ENCODE data around the gene C1QTNF8. TPM values are rescaled to one million over a fixed set of nuclear protein-coding genes. Genes with fewer than 3 reads are reported as not detected.

The C1QTNF8 gene
- total and polyA plus RNA-seq, 2 of the 8 experiments (the other 6 are each of a cell fraction or from before 2014, with no cell fraction given), result not detected

DNA sequence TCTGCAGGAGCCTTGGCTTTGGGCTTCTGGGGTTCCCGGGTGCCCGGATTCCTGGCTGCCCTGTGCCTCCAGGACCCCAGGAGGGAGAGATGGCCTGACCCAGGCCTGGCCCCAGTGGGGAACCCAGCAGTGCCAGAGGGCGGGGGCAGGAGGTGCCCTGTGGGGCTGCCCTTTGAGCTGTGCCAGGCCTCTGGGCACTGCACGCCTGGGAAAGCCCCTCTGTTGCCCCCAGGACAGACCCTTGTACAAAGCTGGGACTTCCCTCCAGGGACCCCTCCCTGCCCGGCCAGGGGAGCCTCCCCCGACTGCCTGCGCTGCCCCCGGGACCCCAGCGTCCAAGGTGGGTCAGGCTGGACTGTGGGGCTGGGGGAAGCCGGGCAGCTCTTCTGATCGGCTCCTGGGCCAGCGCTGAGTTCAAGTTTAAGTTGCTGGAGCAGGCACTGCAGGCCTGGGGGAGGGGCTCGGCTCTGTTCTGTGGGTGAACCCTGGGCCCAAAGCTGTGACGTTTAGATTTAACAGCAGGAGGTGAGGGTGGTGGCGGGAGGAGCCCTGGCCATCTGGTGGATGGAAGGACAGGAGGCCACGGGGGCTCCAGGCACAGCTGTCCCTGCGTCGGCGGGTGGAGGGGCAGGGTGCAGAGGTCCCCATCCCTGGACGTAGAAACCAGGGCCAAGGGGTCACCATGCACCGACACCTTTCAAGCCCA is 27.6 kb upstream of the C1QTNF8 start (continued):
- TF ChIP-seq, protein P1, sequence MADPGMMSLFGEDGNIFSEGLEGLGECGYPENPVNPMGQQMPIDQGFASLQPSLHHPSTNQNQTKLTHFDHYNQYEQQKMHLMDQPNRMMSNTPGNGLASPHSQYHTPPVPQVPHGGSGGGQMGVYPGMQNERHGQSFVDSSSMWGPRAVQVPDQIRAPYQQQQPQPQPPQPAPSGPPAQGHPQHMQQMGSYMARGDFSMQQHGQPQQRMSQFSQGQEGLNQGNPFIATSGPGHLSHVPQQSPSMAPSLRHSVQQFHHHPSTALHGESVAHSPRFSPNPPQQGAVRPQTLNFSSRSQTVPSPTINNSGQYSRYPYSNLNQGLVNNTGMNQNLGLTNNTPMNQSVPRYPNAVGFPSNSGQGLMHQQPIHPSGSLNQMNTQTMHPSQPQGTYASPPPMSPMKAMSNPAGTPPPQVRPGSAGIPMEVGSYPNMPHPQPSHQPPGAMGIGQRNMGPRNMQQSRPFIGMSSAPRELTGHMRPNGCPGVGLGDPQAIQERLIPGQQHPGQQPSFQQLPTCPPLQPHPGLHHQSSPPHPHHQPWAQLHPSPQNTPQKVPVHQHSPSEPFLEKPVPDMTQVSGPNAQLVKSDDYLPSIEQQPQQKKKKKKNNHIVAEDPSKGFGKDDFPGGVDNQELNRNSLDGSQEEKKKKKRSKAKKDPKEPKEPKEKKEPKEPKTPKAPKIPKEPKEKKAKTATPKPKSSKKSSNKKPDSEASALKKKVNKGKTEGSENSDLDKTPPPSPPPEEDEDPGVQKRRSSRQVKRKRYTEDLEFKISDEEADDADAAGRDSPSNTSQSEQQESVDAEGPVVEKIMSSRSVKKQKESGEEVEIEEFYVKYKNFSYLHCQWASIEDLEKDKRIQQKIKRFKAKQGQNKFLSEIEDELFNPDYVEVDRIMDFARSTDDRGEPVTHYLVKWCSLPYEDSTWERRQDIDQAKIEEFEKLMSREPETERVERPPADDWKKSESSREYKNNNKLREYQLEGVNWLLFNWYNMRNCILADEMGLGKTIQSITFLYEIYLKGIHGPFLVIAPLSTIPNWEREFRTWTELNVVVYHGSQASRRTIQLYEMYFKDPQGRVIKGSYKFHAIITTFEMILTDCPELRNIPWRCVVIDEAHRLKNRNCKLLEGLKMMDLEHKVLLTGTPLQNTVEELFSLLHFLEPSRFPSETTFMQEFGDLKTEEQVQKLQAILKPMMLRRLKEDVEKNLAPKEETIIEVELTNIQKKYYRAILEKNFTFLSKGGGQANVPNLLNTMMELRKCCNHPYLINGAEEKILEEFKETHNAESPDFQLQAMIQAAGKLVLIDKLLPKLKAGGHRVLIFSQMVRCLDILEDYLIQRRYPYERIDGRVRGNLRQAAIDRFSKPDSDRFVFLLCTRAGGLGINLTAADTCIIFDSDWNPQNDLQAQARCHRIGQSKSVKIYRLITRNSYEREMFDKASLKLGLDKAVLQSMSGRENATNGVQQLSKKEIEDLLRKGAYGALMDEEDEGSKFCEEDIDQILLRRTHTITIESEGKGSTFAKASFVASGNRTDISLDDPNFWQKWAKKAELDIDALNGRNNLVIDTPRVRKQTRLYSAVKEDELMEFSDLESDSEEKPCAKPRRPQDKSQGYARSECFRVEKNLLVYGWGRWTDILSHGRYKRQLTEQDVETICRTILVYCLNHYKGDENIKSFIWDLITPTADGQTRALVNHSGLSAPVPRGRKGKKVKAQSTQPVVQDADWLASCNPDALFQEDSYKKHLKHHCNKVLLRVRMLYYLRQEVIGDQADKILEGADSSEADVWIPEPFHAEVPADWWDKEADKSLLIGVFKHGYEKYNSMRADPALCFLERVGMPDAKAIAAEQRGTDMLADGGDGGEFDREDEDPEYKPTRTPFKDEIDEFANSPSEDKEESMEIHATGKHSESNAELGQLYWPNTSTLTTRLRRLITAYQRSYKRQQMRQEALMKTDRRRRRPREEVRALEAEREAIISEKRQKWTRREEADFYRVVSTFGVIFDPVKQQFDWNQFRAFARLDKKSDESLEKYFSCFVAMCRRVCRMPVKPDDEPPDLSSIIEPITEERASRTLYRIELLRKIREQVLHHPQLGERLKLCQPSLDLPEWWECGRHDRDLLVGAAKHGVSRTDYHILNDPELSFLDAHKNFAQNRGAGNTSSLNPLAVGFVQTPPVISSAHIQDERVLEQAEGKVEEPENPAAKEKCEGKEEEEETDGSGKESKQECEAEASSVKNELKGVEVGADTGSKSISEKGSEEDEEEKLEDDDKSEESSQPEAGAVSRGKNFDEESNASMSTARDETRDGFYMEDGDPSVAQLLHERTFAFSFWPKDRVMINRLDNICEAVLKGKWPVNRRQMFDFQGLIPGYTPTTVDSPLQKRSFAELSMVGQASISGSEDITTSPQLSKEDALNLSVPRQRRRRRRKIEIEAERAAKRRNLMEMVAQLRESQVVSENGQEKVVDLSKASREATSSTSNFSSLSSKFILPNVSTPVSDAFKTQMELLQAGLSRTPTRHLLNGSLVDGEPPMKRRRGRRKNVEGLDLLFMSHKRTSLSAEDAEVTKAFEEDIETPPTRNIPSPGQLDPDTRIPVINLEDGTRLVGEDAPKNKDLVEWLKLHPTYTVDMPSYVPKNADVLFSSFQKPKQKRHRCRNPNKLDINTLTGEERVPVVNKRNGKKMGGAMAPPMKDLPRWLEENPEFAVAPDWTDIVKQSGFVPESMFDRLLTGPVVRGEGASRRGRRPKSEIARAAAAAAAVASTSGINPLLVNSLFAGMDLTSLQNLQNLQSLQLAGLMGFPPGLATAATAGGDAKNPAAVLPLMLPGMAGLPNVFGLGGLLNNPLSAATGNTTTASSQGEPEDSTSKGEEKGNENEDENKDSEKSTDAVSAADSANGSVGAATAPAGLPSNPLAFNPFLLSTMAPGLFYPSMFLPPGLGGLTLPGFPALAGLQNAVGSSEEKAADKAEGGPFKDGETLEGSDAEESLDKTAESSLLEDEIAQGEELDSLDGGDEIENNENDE (IDR thresholded peaks at IDR 0.05; ENCODE audit: insufficient replicate concordance, low read length), result no peak
- TF ChIP-seq EZH2 (IDR thresholded peaks at IDR 0.05; ENCODE audit: low read depth, low read length, severe bottlenecking), result no peak
- TF ChIP-seq CEBPB (IDR thresholded peaks at IDR 0.05; ENCODE audit: low read depth, low read length), result no peak
- TF ChIP-seq SRF (IDR thresholded peaks at IDR 0.05; ENCODE audit: low read depth, low read length), result no peak
- TF ChIP-seq KDM5A (IDR thresholded peaks at IDR 0.05; ENCODE audit: low read length), result no peak
- TF ChIP-seq RBBP5 (IDR thresholded peaks at IDR 0.05; ENCODE audit: borderline replicate concordance, low read depth, low read length), result no peak
- no peak for TF ChIP-seq JUND (IDR thresholded peaks at IDR 0.05; ENCODE audit: low read length)
- TF ChIP-seq, protein P2, sequence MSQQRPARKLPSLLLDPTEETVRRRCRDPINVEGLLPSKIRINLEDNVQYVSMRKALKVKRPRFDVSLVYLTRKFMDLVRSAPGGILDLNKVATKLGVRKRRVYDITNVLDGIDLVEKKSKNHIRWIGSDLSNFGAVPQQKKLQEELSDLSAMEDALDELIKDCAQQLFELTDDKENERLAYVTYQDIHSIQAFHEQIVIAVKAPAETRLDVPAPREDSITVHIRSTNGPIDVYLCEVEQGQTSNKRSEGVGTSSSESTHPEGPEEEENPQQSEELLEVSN (IDR thresholded peaks at IDR 0.05), result no peak
- no peak for TF ChIP-seq CREB1 (IDR thresholded peaks at IDR 0.05)
- no peak for TF ChIP-seq TBP (IDR thresholded peaks at IDR 0.05; ENCODE audit: low read depth, low read length)
- no peak for TF ChIP-seq FOSL1 (IDR thresholded peaks at IDR 0.05; ENCODE audit: insufficient read depth, low read depth, low read length)

Data from H1 (cell line).